SU-DHL-6 (cell line): ENCODE measurements around the gene TMEM163.

Experiments used
- CTCF ChIP-seq: fragments of 200-600 bp; sonication (generic); IDR thresholded peaks from one replicate; pipeline ENCODE4 v1.5.1; 2017; ENCODE audit warnings: antibody characterized with exemption, mild to moderate bottlenecking, low read length, moderate library complexity; ENCODE audit not compliant: insufficient read depth, poor library complexity, severe bottlenecking
- EZH2phosphoT487 ChIP-seq: fragments of 200-600 bp; sonication (generic), shearing (Covaris generic); conservative IDR thresholded peaks from 2 replicates; pipeline ENCODE4 v1.6.1; 2018; ENCODE audit warnings: mild to moderate bottlenecking, antibody characterized with exemption, low read length, moderate library complexity, mixed read lengths

GRCh38 chr2:134432435-134432883, 286.3 kb downstream of the TMEM163 start:
- no peak for TF ChIP-seq CTCF
- no peak for TF ChIP-seq EZH2phosphoT487
